A549 (cell line): Measurements from ENCODE around the gene CELF5.
A peak's percentile ranks its signal among the peaks of the same experiment; 100 is the strongest.

ENCODE experiments used
- CHD2 ChIP-seq: fragments of 150-350 bp; IDR thresholded peaks from 2 replicates; pipeline ENCODE4 v1.6.1; 2014; ENCODE audit warnings: low read length; ENCODE audit not compliant: partially characterized antibody
- CHD4 ChIP-seq: fragments of 200-600 bp; sonication (generic); IDR thresholded peaks from 2 replicates; pipeline ENCODE4 v1.6.1; 2016; ENCODE audit warnings: antibody characterized with exemption, mild to moderate bottlenecking, borderline replicate concordance
- EP300 ChIP-seq, 2 experiments: fragments of >200 bp; sonication (Bioruptor Twin); formaldehyde crosslinking; IDR thresholded peaks; 2 replicates in 1 of 2; 3 replicates in 1 of 2; pipeline ENCODE4 v1.6.1; 2016 to 2017
- ZFP36 ChIP-seq: fragments of 450-650 bp; IDR thresholded peaks from 2 replicates; pipeline ENCODE4 v1.6.1; 2014; ENCODE audit warnings: borderline replicate concordance; ENCODE audit not compliant: partially characterized antibody
- TF ChIP-seq, protein P1 (sequence below): fragments of >200 bp; sonication (Bioruptor Twin); formaldehyde crosslinking; IDR thresholded peaks from 3 replicates; pipeline ENCODE4 v1.5.1; 2016

DNA sequence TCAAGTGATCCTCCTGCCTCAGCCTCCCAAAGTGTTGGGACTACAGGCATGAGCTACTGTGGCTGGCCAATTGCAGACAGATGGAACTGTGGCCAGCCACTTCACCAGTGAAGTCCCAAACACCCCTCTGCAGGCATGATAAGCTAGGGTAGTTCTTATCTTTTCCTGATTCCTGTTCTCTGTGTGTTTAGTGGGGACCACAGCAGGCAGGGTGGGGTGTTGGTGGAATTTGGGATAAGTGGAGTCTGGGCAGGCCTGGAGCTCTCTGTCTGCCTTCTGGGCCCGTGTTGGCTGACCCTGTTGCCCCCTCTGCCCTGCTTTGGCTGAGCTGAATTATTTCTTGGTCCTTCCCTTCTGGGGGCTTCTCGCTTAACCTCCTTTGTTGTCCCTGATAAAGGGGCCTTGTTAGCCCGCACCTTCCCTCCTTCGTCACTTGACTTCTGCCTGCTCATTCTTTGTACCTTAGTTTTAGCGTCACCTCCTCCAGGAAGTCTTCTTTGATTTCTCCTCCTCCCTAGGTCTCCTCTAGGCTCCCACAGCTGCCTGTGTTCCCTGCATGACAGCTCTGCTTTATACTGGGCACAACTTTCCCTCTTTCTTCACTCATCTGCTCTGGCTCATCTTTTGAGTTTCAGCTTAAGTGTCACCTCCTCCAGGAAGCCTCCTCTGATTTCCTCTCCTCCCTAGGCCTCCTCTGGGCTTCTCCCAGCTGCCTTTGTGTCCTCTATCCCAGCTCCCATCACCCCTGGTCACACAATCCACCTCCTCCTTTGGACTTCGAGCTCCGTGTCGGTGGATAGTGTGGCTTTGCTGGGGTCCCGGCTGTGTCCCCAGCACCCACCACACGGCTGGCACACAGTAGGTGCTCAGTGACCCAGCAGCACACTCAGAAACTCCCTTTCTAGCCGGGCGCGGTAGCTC is 40.5 kb upstream of the CELF5 start:
- TF ChIP-seq CHD4 (no peak), CHD2 (no peak), ZFP36 (peak; percentile 99), EP300 (IDR thresholded peaks at IDR 0.05) (no peak)
- TF ChIP-seq, protein P1, sequence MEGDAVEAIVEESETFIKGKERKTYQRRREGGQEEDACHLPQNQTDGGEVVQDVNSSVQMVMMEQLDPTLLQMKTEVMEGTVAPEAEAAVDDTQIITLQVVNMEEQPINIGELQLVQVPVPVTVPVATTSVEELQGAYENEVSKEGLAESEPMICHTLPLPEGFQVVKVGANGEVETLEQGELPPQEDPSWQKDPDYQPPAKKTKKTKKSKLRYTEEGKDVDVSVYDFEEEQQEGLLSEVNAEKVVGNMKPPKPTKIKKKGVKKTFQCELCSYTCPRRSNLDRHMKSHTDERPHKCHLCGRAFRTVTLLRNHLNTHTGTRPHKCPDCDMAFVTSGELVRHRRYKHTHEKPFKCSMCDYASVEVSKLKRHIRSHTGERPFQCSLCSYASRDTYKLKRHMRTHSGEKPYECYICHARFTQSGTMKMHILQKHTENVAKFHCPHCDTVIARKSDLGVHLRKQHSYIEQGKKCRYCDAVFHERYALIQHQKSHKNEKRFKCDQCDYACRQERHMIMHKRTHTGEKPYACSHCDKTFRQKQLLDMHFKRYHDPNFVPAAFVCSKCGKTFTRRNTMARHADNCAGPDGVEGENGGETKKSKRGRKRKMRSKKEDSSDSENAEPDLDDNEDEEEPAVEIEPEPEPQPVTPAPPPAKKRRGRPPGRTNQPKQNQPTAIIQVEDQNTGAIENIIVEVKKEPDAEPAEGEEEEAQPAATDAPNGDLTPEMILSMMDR, result no peak
